Retinal pigment epithelial cell (primary cell): ENCODE data around the gene SINHCAF.
A peak's percentile ranks its signal among the peaks of the same experiment; 100 is the strongest.
"Not testable (repeated sequence)": the region's sequence is repeated elsewhere in the genome, so short reads cannot be mapped to it uniquely, and the experiment has no call there.

ENCODE experiments used
- DNase-seq: peaks from one replicate; pipeline ENCODE4 v3.0.0-alpha.2; 2010; ENCODE audit warnings: low read depth
- H3K4me3 ChIP-seq: 2 replicates; pipeline ENCODE4 v1.5.1; 2011; ENCODE audit warnings: mild to moderate bottlenecking, low read length, control low read depth, moderate library complexity
- TF ChIP-seq, protein P1 (sequence below): conservative IDR thresholded peaks from 2 replicates; pipeline ENCODE4 v1.5.1; 2011; ENCODE audit warnings: low read depth, low read length, control low read depth, inconsistent platforms

The SINHCAF gene

GRCh38 chr12:31278424-31278823 lies 47.5 kb downstream of the SINHCAF start:
- DNase-seq, result no peak
- TF ChIP-seq, protein P1, sequence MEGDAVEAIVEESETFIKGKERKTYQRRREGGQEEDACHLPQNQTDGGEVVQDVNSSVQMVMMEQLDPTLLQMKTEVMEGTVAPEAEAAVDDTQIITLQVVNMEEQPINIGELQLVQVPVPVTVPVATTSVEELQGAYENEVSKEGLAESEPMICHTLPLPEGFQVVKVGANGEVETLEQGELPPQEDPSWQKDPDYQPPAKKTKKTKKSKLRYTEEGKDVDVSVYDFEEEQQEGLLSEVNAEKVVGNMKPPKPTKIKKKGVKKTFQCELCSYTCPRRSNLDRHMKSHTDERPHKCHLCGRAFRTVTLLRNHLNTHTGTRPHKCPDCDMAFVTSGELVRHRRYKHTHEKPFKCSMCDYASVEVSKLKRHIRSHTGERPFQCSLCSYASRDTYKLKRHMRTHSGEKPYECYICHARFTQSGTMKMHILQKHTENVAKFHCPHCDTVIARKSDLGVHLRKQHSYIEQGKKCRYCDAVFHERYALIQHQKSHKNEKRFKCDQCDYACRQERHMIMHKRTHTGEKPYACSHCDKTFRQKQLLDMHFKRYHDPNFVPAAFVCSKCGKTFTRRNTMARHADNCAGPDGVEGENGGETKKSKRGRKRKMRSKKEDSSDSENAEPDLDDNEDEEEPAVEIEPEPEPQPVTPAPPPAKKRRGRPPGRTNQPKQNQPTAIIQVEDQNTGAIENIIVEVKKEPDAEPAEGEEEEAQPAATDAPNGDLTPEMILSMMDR, result no peak
- H3K4me3 ChIP-seq, result no peak overlapping the region

DNA sequence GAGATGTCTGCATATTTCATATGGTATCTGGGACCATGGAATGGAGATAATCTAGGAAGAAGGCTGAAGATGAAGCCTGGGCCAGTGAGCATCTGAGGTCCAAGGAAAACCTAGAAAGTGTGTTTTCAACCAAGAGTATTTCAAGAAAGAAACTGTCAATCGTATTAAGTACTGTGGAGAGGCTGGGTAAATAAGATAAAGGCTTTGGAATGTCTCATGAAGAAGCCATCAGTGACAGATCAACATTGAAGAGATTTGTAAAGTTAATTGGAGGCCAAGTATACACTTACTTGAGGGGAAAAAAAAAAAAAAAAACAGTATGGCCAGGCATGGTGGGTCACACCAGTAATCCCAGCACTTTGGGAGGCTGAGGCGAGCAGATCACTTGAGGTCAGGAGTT lies 48.9 kb downstream of the SINHCAF start:
- TF ChIP-seq, protein P1, result no peak
- DNase-seq, result no peak
- no peak overlapping the region for H3K4me3 ChIP-seq

DNA sequence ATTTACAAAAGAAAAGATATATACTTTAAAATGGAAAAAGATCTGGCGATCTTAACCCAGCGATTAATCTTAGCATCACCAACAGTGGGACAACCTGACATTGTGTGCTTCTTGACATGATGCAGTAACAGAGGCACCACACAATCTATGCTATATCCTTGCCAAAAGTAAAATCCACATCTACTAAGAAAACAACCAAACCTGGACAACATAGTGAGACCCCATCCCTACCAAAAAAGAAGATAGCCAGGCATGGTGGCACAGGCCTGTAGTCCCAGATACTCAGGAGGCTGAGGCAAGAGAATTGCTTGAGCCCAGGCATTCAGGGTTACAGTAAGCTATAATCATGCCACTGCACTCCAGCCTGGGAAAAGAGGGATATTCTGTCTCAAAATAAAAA lies 50.5 kb downstream of the SINHCAF start:
- no peak overlapping the region for H3K4me3 ChIP-seq
- no peak for DNase-seq
- TF ChIP-seq, protein P1, result no peak

- no peak overlapping the region for H3K4me3 ChIP-seq
- peak; percentile 17 for DNase-seq
- TF ChIP-seq, protein P1, result no peak
These were observed 51.2 kb downstream of the SINHCAF start for GRCh38 chr12:31274520-31275300.

DNA sequence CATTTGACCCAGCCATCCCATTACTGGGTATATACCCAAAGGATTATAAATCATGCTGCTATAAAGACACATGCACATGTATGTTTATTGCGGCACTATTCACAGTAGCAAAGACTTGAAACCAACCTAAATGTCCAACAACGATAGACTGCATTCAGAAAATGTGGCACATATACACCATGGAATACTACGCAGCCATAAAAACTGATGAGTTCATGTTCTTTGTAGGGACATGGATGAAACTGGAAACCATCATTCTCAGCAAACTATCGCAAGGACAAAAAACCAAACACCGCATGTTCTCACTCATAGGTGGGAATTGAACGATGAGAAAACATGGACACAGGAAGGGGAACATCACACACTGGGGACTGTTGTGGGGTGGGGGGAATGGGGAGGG lies 52.2 kb downstream of the SINHCAF start:
- H3K4me3 ChIP-seq, DNase-seq: not testable (repeated sequence)

- no peak for DNase-seq
- TF ChIP-seq, protein P1, result no peak
- no peak overlapping the region for H3K4me3 ChIP-seq
These were observed 53.2 kb downstream of the SINHCAF start for GRCh38 chr12:31272607-31273225.

GRCh38 chr12:31267966-31268365 lies 58.0 kb downstream of the SINHCAF start:
- TF ChIP-seq, protein P1, result no peak
- no peak for DNase-seq

More at GRCh38 chr12:31267966-31268365, 58.0 kb downstream of the SINHCAF start:
- H3K4me3 ChIP-seq, result no peak overlapping the region
